Gastroesophageal sphincter (tissue), 4 donors: ENCODE data around the gene NREP. TPM values are rescaled to one million over a fixed set of nuclear protein-coding genes. Genes with fewer than 3 reads are reported as not detected.

Experiments
- ATAC-seq: fragments of 150-250 bp; one replicate; pipeline ENCODE4 v1.9.1; 2016; ENCODE audit warnings: mild to moderate bottlenecking, moderate library complexity
- H3K27ac ChIP-seq, 4 donors: fragments of 200-600 bp; sonication (generic) in 3 of 4; 1 replicate in 3 of 4; 2 replicates in 1 of 4; pipeline ENCODE4 v1.5.1; 2016 to 2019
- H3K27me3 ChIP-seq: fragments of 200-600 bp; sonication (generic); one replicate; pipeline ENCODE4 v1.5.1; 2019
- H3K36me3 ChIP-seq, 2 donors: fragments of 200-600 bp; sonication (generic); one replicate each; pipeline ENCODE4 v1.5.1; 2019; ENCODE audit warnings: control low read depth in 1 of 2
- H3K4me1 ChIP-seq, 3 donors: fragments of 200-600 bp; sonication (generic); 1 replicate in 2 of 3; 2 replicates in 1 of 3; pipeline ENCODE4 v1.5.1; 2016 to 2019; ENCODE audit warnings: control low read depth in 2 of 3
- H3K4me3 ChIP-seq, 2 donors: fragments of 200-600 bp; sonication (generic); one replicate each; pipeline ENCODE4 v1.5.1; 2019; ENCODE audit warnings: mild to moderate bottlenecking in 1 of 2, moderate library complexity in 1 of 2
- H3K9me3 ChIP-seq, 3 donors: fragments of 200-600 bp; sonication (generic); one replicate each; pipeline ENCODE4 v1.5.1; 2017 to 2019; ENCODE audit warnings: control low read depth in 2 of 3
- CTCF ChIP-seq, 4 experiments: fragments of 200-600 bp in 2 of 4; fragments of 450-650 bp in 2 of 4; sonication (generic) in 1 of 4; IDR thresholded peaks; one replicate each; pipeline ENCODE4 v1.5.1; 2017 to 2019; ENCODE audit warnings: antibody characterized with exemption in 4 of 4, mild to moderate bottlenecking in 2 of 4, moderate library complexity in 2 of 4
- EP300 ChIP-seq: sonication (generic); formaldehyde crosslinking; IDR thresholded peaks from one replicate; pipeline ENCODE4 v1.6.1; 2017; ENCODE audit warnings: antibody characterized with exemption, mild to moderate bottlenecking
- POLR2A ChIP-seq, 2 donors: fragments of 450-650 bp; IDR thresholded peaks; one replicate each; pipeline ENCODE4 v1.6.1; 2017; ENCODE audit warnings: antibody characterized with exemption in 2 of 2, mild to moderate bottlenecking in 2 of 2, moderate library complexity in 1 of 2
- POLR2AphosphoS5 ChIP-seq: sonication (generic); formaldehyde crosslinking; IDR thresholded peaks from one replicate; pipeline ENCODE4 v1.6.1; 2017; ENCODE audit warnings: antibody characterized with exemption
- WGBS, 2 donors: methylation state at CpG; one replicate each; pipeline ENCODE4 v1.1.5; 2018; ENCODE audit warnings: low coverage in 1 of 2; 5-methylcytosine and 5-hydroxymethylcytosine counted together
- total RNA-seq, 4 donors: library from RNA; depleted of rRNA; stranded (reverse); fragments of >200 nt; gene quantifications; one replicate each; pipeline ENCODE4 v1.1.0, GENCODE V29; 2016

NREP gene
- total RNA-seq, 4 donors from 2014 or later, result 8.3 to 24.7 (median 19.0) TPM

- TF ChIP-seq EP300 (no peak), CTCF (IDR thresholded peaks at IDR 0.05) (no peak), POLR2A (IDR thresholded peaks at IDR 0.05) (no peak), POLR2AphosphoS5 (no peak)
- no peaks in the 10 kb centered on the region for H3K27me3 ChIP-seq
- no peak overlapping the region for H3K4me3 ChIP-seq
- peaks cover 0 to 20% (median 0%) of the 10 kb centered on the region in 3 donors for H3K4me1 ChIP-seq
- WGBS, 2 donors, result 73 to 100% methylated on average over 1 of the region's 1 CpG
- H3K36me3 ChIP-seq, result no peaks in the 10 kb centered on the region
- H3K9me3 ChIP-seq, result no peaks in the 10 kb centered on the region
- no peak for ATAC-seq
- no peak overlapping the region for H3K27ac ChIP-seq
Measured at GRCh38 chr5:111695991-111696390, 61.0 kb downstream of the NREP start.

GRCh38 chr5:111694133-111694532 lies 62.9 kb downstream of the NREP start:
- Histone ChIP-seq H3K36me3 (no peaks in the 10 kb centered on the region), H3K4me3 (no peak overlapping the region), H3K27ac (no peak overlapping the region), H3K9me3 (no peaks in the 10 kb centered on the region), H3K27me3 (no peaks in the 10 kb centered on the region), H3K4me1 (peaks cover 0 to 20% (median 0%) of the 10 kb centered on the region in 3 donors)
- WGBS, 2 donors, result 83% methylated on average over 1 of the region's 1 CpG
- ATAC-seq, result peak; percentile 65
- TF ChIP-seq POLR2AphosphoS5 (peak; percentile 59), POLR2A (IDR thresholded peaks at IDR 0.05) (no peak)

GRCh38 chr5:111691914-111692313 lies 65.1 kb downstream of the NREP start:
- ATAC-seq, result no peak

GRCh38 chr5:111691508-111691907 lies 65.5 kb downstream of the NREP start:
- no peak for TF ChIP-seq POLR2AphosphoS5
- TF ChIP-seq EP300, result no peak
- TF ChIP-seq POLR2A (IDR thresholded peaks at IDR 0.05), result no peak
- no peak for TF ChIP-seq CTCF (IDR thresholded peaks at IDR 0.05)
- ATAC-seq, result no peak
- H3K4me3 ChIP-seq, result no peak overlapping the region
- H3K27me3 ChIP-seq, result no peaks in the 10 kb centered on the region
- WGBS, 2 donors, result 83 to 94% methylated on average over 3 of the region's 3 CpGs
- H3K27ac ChIP-seq, result no peak overlapping the region
- H3K9me3 ChIP-seq, result no peaks in the 10 kb centered on the region
- no peaks in the 10 kb centered on the region for H3K36me3 ChIP-seq
- H3K4me1 ChIP-seq, result peaks cover 0 to 6% (median 0%) of the 10 kb centered on the region in 3 donors

More at GRCh38 chr5:111691914-111692313, 65.1 kb downstream of the NREP start:
- peaks cover 0 to 9% (median 0%) of the 10 kb centered on the region in 3 donors for H3K4me1 ChIP-seq
- no peak overlapping the region for H3K4me3 ChIP-seq
- no peak overlapping the region for H3K27ac ChIP-seq
- WGBS, 2 donors, result 55% methylated on average over 2 of the region's 2 CpGs; no CpG with 5 or more reads in 1 of the 2 donors
- H3K9me3 ChIP-seq, result no peaks in the 10 kb centered on the region
- H3K36me3 ChIP-seq, result no peaks in the 10 kb centered on the region
- no peaks in the 10 kb centered on the region for H3K27me3 ChIP-seq
- TF ChIP-seq EP300 (no peak), CTCF (IDR thresholded peaks at IDR 0.05) (no peak), POLR2AphosphoS5 (no peak), POLR2A (IDR thresholded peaks at IDR 0.05) (no peak)

- WGBS, 2 donors, result 33% methylated on average over 1 of the region's 1 CpG; no CpG with 5 or more reads in 1 of the 2 donors
- H3K27me3 ChIP-seq, result no peaks in the 10 kb centered on the region
- no peaks in the 10 kb centered on the region for H3K4me1 ChIP-seq
- no peaks in the 10 kb centered on the region for H3K9me3 ChIP-seq
- no peak overlapping the region for H3K27ac ChIP-seq
- H3K36me3 ChIP-seq, result no peaks in the 10 kb centered on the region
- ATAC-seq, result no peak
- H3K4me3 ChIP-seq, result no peak overlapping the region
- TF ChIP-seq POLR2A (IDR thresholded peaks at IDR 0.05), result no peak
- TF ChIP-seq EP300, result no peak
- TF ChIP-seq POLR2AphosphoS5, result no peak
- TF ChIP-seq CTCF (IDR thresholded peaks at IDR 0.05), result no peak
Measured at GRCh38 chr5:111689357-111689935, 67.5 kb downstream of the NREP start.
